CD4-positive, alpha-beta T cell treated with Interleukin-6 for 4 hours (primary cell): Measurements from ENCODE around the gene SHC2.
"Not testable (repeated sequence)": the region's sequence is repeated elsewhere in the genome, so short reads cannot be mapped to it uniquely, and the experiment has no call there.

Experiments used
- DNase-seq: peaks from one replicate; pipeline ENCODE4 v3.0.0-alpha.2; 2020; ENCODE audit warnings: mixed read lengths

Gene SHC2

DNA sequence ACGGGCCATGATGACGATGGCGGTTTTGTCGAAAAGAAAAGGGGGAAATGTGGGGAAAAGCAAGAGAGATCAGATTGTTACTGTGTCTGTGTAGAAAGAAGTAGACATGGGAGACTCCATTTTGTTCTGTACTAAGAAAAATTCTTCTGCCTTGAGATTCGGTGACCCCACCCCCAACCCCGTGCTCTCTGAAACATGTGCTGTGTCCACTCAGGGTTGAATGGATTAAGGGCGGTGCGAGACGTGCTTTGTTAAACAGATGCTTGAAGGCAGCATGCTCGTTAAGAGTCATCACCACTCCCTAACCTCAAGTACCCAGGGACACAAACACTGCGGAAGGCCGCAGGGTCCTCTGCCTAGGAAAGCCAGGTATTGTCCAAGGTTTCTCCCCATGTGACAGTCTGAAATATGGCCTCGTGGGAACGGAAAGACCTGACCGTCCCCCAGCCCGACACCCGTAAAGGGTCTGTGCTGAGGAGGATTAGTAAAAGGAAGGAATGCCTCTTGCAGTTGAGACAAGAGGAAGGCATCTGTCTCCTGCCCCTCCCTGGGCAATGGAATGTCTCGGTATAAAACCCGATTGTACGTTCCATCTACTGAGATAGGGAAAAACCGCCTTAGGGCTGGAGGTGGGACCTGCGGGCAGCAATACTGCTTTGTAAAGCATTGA, 74.1 kb downstream of the SHC2 start:
- not testable (repeated sequence) for DNase-seq

DNA sequence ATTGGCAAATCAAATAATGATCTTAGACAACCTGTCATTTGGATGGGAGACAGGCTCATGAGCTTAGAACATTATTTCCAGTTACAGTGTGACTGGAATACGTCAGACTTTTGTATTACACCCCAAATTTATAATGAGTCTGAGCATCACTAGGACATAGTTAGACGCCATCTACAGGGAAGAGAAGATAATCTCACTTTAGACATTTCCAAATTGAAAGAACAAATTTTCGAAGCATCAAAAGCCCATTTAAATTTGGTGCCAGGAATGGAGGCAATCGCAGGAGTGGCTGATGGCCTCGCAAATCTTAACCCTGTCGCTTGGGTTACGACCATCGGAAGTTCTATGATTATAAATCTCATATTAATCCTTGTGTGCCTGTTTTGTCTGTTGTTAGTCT, 74.6 kb downstream of the SHC2 start:
- DNase-seq = not testable (repeated sequence)

DNA sequence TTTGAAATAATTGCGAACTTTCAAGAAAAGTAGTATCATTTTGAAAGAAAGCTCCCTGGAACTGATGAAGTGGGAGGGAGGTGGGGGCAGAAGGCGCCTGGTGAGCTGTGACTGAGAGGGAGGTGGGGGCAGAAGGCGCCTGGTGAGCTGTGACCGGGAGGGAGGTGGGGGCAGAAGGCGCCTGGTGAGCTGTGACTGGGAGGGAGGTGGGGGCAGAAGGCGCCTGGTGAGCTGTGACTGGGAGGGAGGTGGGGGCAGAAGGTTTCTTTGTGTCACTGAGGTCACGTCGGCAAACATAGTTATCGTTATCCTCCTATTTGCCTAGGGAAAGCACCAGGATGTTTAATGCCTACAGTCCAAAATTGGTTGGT, 76.0 kb downstream of the SHC2 start:
- no peak for DNase-seq

DNA sequence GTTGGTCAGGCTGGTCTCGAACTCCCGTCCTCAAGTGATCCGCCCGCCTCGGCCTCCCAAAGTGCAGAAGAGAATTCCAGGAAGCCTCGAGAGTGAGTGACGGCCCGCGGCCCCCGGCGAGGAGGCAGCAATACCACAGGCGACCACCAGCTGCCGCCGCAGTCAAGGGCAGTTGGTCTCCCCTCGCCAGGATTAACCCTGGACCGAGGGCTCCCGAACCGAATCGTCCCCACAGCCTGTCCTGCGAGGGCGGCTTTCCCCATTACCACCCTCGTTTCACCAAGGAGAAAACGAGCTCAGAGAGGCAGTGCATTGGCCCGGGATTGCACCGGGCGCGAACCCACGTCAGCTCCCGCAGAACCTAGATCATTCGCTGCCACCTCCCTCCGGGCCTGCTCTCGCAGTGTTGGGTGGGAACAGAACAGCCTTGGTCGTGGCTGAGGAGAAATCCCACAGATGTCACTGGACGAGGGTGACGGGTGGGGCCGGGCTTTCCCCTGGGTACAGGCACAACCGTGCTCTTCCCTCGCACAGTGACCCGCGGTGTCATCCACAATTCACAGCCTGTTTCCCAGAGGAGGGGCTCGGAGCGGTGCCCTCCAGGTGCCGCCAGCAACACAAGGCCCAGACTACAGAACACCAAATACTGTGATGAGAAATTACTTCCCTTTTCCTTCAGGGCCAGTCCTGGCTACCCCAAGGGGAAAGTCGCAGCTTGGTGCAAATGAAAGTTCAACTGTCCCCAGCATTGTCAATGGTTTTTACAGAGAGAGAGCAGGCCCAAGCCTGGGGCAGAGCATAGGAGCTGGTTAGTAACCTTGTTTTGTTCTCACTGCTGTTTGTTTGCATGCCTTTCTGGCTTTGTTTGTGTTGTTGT, 76.7 kb downstream of the SHC2 start:
- DNase-seq = no peak

DNA sequence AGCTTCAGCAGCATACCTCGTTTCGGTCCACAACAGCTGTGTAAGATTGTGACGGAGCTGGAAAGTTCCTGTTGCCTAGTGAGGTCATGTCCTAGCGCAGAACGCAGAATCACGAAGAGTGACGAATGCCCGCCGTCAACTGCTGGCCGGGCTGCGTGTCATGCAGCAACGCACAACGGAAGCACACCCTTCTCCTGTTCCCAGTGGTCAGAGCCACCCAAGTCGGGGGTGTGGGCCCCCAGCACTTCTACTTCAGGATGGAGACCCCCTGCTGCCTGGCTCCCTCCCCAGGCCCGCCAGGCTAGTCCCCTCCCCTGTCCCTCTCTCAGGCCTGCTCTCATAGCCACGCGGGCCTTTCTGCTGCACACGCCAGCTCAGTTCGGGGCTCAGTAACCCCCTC, 77.8 kb downstream of the SHC2 start:
- DNase-seq = no peak

DNA sequence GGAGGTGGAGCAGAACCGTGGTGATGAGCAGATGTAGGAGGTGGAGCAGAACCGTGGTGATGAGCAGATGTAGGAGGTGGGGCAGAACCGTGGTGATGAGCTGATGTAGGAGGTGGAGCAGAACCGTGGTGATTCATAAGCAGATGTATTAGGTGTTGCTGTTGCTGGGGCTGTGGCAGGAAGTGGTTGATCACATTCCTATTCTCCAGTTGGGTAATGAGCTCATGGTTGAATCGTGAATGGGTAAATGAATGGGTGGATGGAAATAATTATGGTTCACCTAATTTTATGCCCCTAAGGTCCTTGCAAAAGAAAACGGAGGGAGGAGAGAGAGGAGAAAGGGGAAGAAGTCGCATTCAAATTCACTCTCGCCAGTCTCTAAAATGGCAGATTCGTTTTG, 78.3 kb downstream of the SHC2 start:
- peak; percentile 34 for DNase-seq

DNA sequence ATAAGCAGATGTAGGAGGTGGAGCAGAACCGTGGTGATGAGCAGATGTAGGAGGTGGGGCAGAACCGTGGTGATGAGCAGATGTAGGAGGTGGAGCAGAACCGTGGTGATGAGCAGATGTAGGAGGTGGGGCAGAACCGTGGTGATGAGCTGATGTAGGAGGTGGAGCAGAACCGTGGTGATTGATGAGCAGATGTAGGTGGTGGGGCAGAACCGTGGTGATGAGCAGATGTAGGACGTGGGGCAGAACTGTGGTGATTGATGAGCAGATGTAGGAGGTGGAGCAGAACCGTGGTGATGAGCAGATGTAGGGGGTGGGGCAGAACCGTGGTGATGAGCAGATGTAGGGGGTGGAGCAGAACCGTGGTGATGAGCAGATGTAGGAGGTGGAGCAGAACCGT, 78.9 kb downstream of the SHC2 start:
- DNase-seq = not testable (repeated sequence)

DNA sequence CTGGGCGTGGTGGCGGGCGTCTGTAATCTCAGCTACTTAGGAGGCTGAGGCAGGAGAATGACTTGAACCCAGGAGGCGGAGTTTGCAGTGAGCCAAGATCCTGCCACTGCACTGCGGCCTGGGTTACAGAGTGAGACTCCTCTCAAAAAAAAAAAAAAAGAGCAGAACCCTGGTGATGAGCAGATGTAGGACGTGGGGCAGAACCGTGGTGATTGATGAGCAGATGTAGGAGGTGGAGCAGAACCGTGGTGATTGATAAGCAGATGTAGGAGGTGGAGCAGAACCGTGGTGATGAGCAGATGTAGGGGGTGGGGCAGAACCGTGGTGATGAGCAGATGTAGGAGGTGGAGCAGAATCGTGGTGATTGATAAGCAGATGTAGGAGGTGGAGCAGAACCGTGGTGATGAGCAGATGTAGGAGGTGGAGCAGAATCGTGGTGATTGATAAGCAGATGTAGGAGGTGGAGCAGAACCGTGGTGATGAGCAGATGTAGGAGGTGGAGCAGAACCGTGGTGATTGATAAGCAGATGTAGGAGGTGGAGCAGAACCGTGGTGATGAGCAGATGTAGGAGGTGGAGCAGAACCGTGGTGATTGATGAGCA, 80.1 kb downstream of the SHC2 start:
- not testable (repeated sequence) for DNase-seq

DNA sequence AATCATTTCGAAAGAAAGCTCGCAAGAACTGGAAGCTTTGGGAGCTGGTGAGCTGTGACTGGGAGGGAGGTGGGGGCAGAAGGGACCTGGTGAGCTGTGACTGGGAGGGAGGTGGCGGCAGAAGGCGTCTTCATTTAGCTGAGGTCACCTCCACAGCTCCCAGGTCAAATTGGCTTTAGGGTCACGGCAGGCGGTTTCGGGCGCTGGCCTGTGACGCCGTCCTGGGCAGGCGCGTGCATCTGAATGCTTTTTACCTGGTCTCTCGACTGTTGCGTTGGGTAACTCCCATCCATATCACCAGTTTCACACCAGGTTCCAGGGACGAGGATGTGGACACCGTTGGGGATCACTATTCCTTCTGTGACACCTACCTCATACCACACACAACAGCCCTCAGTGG, 81.0 kb downstream of the SHC2 start:
- no peak for DNase-seq

DNA sequence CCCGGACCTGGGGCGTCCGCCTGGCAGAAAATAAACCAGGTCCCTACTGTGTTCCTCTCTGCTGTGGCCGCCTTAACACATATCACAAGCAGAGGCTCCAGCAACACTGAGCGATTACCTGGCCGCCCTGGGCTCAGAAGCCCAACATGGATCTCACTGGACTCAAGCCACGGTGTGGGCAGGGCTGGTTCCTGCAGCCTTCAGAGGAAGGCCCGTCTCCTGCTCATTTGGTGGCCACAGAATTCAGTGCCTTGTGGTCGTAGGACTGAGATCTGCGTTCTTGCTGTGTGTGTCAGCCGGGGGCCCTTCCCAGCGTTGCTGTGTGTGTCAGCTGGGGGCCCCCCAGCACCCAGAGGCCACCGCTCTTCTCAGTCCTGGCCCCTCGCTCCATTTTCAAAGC, 82.1 kb downstream of the SHC2 start:
- DNase-seq = no peak

DNA sequence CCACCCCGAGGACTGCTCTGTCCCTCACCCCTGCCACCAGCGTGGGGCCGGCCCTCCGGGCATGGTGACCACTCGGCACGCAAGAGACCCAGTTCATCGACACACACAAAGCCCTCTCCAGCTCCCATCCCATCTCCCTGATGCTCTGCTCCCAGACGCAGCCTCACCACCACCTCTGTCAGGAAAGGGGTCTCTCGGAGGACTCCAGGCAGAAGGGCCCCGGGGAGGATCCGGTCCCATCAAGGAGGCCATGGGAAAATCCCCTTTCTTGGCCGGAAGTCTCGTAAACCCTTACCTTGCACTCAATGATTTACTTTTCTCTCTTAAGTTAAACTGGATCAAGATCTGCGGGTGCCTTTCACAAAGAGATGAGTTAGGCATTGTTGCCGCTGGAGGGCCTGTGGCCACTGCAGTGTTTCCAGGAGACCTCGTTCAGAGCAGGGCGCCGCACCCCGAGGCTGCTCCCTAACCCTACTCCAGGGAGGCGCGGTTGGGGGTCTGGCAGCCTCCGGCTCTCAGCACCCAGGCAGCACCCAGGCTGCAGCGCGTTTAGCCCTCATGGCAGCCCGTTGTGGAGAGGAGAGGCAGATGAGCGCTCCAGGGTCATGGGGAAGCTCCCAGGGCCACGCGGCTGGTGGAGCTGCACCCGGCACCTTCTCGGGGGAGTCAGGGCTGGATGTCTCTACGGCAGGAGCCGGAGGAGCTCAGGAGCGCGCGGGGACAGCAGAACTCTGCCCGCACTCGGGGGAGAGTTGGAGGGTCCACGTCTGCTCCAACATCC, 82.8 kb downstream of the SHC2 start:
- no peak for DNase-seq

DNA sequence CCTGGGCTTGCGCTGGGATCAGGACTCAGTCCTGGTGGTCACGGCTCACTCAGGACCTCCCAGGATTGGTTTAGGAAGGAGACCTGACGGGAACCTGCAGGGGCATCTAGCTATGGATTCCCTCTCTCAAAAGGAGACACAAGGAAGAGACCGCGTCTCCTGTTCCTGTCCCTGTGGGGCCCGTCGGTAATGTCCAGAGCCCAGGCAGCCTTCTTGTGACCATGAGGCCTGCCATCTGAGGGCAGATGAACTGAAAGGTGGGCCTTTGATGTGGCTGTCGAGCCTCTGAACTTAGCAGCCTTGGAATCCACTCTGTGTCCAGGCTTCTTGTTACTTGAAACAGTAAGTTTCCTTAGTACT, 84.7 kb downstream of the SHC2 start:
- no peak for DNase-seq

DNA sequence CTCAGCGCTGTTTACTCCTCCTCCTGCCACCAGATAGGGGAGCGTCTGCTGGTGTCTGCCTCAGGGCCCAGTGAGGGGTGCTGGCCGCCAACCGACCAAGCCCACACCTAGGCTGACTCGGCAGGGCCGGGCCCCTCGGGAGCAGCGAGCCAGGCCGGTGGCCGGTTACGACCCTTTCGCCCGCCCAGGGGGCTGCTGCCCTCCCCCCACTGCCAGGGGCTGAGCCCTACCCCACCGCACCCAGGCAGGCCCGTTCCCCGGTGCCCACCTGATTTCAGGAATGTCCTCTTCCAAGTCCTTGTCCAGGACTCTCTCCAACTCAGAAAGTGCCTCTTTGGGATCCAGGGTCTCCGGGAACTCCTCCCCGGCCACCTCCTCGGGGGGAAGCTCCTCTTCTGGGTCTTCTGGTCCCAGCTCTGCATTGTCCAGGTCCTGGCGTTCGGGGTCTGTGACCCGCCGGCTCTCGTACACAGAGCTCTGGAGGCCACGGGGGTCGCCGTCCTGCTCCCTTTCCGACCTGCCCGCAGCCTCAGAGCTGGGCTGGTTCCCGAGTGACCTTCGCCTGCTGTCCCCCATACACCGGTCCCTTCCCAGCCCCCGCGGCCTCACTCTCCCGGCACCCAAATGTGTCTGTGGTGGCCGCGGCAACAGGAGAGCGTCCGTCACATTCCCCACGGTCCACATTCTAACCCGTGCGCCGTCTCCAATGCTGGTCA, 85.3 kb downstream of the SHC2 start:
- no peak for DNase-seq

DNA sequence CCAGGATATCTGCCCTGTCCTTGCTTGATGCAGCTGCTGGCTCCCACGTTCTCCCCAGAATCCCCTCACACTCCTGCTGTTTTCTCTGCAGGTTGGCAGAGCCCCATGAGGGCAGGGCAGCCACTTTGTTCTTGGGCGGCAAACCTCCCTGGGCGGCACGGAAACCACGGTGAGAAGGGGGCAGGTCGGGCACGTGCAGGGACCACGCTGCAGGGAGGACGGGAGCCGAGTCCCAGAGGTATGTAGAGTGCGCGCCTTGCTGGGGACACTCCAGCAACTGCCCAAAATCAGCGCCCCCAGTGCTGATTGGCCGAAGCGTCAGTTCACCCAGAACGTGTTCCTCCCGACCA, 86.0 kb downstream of the SHC2 start:
- no peak for DNase-seq

DNA sequence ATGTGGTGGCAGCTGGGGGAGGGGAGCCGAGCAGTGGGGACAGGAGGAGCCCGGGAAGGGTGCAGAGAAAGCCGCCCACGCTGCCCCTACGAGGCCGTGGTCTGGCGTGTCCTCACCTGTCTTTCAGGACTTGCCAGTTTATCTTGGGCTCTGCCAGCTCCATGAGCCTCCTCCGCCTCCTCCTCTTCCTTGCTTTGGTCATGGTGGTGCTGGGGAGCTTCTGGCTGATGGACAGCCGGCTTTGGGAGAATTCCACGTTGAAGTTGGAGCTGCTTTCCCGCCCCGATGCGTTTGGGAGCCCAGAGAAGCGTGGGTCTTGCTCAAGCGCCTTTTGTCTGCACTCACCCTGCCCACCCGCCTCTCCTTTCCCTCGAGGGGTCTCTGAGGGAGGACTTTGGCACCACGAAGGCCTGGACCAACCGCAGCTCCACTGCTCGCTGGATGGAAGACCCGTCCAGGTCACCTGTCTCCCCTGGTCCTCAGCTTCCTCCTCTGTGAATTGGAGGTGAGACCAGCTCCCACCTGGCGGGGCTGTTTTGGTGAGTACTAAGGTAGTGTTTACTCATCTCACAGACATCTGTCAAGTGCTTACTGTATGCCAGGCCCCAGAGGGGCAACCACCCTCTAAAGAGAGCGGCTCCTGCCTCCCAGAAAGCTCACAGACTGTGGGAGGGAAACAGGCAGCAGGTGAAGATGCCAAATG, 86.5 kb downstream of the SHC2 start:
- DNase-seq = no peak

DNA sequence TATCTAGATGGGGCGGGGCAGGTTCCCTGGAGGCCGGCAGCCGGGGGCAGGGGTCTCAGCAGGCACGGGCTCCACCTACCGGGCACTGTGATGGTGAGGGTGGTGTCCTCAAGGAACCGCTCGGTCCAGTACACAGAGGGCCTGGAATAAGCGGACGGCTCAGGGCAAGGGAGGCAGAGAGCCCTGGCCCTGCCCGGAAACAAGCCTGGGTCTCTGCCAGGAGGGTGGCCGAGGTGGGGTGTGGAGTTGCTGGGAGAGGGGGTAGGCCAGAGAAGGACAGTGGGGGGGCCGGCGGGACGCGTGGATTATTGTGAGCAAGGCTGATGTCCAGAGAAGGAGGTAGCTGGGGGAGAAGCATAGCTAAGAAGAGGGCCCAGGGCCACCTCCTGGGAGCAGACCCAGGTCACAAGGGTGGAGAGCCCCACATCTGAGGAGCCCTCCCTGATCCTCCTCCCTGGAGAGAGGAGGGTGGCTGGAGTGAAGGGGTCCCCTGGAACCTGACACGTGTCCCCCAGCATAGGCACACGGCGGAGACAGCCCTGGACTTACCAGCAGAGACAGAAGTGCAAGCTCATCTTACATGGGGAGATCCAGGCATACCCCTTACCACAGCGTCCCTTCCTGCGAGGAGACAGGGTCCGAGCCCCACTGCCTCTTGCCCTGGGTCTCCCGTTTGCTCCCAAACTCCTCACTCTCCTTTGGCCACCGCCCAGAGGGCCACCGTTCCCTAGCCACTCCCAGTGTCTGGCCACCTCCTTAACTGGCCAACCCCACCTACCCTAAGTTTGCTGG, 87.2 kb downstream of the SHC2 start:
- DNase-seq = no peak

DNA sequence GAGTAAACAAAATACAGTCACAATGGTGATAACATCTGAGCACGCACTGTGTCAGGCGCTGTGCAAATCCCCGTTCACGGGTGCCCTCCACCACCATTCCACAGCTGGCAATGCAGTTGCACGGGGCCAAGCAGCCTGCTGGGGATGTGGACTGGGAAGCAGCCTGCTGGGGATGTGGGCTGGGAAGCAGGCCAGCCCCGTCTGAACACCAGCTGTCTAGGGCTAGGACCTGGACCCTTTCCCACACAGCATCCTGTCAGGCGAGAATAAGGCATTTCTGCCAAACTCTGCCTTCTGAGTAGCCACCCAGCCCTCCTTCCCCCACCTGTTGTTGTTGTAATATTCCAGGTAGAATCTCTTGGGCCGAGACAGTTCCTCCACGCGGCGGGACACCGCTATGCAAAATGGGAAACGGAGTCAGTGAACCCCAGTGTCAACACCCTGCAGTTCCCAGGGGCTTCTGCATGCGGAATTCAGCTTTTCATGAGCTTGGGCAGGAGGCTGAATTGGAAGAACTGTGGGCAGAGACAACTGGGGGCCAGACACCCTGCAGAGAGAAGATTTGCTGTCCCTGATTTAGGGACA, 88.4 kb downstream of the SHC2 start:
- DNase-seq = no peak

DNA sequence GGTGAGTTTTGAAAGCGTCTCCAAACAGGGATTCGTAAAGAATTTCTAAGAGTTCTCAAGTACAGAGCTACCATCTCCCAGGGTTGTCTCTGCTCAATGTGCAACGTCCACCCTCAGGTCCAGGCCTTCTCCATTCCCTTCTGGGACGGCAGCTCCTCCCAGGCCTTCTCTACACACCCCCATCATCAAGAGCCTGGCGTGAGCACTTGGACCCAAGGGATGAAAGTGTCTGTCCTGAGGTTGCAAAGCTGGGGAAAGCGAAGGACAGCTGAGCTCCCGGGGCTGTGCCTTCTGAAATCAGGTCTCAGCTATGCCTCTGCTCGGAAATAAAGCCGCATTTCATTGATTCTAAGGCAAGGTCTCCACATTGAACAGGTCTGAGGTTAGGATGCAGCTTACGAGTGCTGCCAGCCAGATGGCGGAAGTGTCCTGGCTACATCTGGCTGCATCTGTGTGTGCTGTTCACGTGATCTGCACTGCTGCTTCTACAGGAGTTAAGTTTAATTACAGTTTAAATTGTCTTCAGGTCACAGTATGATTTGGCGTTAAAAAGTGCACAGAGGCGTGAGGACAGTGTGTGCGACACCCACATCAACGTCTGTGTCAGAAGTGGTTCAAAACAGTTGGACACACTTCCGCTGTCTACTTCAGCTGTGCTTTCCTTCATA, 89.2 kb downstream of the SHC2 start:
- DNase-seq = no peak

DNA sequence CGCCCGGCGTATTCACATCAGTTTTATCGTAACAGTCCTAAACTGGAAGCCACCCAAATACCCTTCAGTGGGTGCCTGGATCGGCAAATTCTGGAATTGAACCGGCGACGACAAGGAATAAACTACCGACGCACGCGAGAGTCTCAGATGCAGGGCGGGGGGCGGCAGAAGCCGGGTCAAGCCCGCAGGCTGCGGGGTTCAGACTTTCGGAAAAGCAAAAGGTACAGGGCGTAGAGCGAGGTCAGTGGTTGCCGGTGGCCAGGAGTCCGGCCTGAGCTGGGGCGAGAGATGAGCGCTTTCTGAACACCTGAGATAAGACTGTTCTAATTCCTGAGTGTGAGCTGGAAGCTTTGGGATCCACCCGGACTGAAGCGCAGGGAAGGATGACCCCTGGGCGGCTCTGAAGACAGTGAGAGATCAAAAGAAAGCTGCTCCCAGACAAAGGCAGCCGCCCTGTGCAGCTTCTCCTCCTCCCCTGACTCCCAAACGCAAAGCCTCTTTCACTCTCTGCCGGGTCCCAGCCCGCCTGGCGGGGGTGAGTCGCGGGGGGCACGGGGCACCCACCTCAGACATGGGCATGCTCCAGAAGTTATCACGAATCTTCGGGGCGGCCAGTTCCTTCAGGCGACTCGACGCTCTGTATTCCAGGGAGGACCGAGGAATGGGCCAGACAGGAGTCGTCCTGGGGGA, 90.0 kb downstream of the SHC2 start:
- DNase-seq = no peak

DNA sequence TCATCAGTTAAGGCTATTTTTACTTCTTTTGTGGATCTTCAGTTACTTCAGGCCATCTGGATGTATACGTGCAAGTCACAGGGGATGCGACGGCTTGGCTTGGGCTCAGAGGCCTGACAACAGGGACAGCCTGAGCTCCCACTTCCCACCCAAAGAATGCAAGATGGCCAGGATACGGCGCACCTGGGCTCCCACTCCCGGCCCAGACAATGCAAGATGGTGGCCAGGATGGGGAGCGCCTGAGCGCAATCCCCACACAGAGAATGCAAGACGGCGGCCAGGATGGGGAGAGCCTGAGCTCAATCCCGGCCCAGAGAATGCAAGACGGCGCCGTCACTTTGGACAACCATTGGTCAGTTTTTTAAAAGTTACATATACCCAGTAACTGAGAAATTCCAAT, 91.0 kb downstream of the SHC2 start:
- DNase-seq = no peak
